OCI-LY7 (cell line): ENCODE results near the gene RRBP1.

Experiments used
- EZH2phosphoT487 ChIP-seq: fragments of 200-600 bp; sonication (generic); IDR thresholded peaks from 2 replicates; pipeline ENCODE4 v1.6.1; 2018; ENCODE audit warnings: low read depth, borderline replicate concordance, mild to moderate bottlenecking, mixed run types, antibody characterized with exemption, low read length, moderate library complexity, mixed read lengths
- TF ChIP-seq, protein P1 (sequence below): fragments of 200-600 bp; sonication (generic); conservative IDR thresholded peaks from 2 replicates; pipeline ENCODE4 v1.5.1; 2014; ENCODE audit warnings: mild to moderate bottlenecking, antibody characterized with exemption, low read length, moderate library complexity, mixed read lengths

DNA sequence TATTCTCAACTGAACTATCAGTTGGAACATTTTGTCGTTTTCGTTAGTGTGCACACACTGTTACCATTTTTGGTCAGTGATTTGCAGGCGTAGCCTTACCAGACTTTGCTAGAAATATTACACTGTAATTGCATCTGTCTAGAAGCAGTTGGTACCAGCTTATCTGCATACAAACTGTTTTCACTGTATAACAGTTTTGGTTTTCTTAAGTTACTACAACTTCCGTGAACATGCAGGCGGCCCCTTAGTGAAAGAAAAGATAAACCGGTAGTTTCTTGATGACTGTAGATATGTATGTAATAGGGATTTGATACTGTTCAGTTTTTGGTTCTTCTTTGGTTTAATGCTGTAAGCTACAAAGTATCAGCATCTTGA lies 110.9 kb downstream of the RRBP1 start:
- TF ChIP-seq, protein P1, sequence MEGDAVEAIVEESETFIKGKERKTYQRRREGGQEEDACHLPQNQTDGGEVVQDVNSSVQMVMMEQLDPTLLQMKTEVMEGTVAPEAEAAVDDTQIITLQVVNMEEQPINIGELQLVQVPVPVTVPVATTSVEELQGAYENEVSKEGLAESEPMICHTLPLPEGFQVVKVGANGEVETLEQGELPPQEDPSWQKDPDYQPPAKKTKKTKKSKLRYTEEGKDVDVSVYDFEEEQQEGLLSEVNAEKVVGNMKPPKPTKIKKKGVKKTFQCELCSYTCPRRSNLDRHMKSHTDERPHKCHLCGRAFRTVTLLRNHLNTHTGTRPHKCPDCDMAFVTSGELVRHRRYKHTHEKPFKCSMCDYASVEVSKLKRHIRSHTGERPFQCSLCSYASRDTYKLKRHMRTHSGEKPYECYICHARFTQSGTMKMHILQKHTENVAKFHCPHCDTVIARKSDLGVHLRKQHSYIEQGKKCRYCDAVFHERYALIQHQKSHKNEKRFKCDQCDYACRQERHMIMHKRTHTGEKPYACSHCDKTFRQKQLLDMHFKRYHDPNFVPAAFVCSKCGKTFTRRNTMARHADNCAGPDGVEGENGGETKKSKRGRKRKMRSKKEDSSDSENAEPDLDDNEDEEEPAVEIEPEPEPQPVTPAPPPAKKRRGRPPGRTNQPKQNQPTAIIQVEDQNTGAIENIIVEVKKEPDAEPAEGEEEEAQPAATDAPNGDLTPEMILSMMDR: no peak
- no peak for TF ChIP-seq EZH2phosphoT487
